ES-I3 (cell line): ENCODE data around the gene CLEC2D.

Experiments used
- H3K36me3 ChIP-seq: 2 replicates; pipeline ENCODE4 v1.6.1; 2013; ENCODE audit warnings: mild to moderate bottlenecking, low read length, control low read depth, moderate library complexity; ENCODE audit not compliant: insufficient read depth
- H3K4me1 ChIP-seq: 2 replicates; pipeline ENCODE4 v1.6.1; 2013; ENCODE audit warnings: mild to moderate bottlenecking, control low read depth, low read length; ENCODE audit not compliant: insufficient read depth
- H3K9ac ChIP-seq: 2 replicates; pipeline ENCODE4 v1.6.1; 2013; ENCODE audit warnings: low read depth, mild to moderate bottlenecking, low read length, moderate library complexity
- H3K9me3 ChIP-seq: 2 replicates; pipeline ENCODE4 v1.6.1; 2013; ENCODE audit warnings: mild to moderate bottlenecking, low read length, moderate library complexity; ENCODE audit not compliant: control insufficient read depth, insufficient read depth

CLEC2D gene

DNA sequence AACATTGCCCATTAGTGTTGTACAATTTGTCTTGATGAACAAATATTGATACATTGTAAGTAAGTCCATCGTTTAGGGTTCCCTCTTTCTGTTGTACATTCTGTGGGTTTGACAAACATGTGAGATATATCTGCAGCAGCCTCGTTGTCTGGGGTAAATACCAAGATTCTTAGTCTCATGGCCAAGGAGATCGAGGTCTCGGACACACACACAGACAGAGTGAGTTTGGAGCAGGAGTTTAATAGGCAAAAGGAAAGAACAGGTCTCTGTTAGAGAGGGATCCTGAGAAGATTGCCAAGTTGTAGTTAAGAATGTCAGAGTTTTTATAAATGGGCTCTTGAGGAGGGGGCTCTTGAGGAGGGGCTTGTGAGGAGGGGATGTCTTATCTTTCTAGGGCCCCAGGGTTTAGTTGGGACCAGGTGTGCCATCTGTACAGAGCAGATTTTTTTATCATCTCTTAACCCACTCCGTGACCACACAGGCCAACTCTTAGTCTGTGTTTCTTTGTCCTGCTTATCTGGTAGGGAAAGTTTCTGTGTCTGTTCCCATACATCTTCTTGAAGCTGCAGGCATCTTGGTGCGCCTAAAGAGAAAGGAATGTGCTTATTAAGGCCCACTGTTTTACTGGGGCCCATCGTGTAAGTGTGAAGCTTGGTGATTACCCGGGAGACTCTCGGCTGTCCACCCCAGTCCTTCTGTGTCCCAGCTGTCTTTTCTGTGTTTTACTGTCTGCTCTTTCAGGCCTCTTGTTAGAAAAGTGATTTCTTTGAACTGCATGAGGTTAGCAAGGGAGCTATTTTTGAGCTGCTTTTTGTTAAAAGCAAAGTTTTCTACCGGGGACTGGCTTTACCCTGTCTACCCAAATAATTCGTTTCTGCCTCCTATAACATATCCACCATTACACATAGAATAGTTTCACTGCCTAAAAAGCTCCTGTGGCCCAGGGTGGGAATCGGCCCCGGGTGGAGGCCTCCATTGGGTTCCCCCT, 22.4 kb upstream of the CLEC2D start:
- peaks cover 13% of the 10 kb centered on the region for H3K4me1 ChIP-seq
- no peaks in the 10 kb centered on the region; the same call in 1 of the 2 replicates for H3K9me3 ChIP-seq
- H3K9ac ChIP-seq, result peak overlapping the region; percentile 82
- no peaks in the 10 kb centered on the region for H3K36me3 ChIP-seq

DNA sequence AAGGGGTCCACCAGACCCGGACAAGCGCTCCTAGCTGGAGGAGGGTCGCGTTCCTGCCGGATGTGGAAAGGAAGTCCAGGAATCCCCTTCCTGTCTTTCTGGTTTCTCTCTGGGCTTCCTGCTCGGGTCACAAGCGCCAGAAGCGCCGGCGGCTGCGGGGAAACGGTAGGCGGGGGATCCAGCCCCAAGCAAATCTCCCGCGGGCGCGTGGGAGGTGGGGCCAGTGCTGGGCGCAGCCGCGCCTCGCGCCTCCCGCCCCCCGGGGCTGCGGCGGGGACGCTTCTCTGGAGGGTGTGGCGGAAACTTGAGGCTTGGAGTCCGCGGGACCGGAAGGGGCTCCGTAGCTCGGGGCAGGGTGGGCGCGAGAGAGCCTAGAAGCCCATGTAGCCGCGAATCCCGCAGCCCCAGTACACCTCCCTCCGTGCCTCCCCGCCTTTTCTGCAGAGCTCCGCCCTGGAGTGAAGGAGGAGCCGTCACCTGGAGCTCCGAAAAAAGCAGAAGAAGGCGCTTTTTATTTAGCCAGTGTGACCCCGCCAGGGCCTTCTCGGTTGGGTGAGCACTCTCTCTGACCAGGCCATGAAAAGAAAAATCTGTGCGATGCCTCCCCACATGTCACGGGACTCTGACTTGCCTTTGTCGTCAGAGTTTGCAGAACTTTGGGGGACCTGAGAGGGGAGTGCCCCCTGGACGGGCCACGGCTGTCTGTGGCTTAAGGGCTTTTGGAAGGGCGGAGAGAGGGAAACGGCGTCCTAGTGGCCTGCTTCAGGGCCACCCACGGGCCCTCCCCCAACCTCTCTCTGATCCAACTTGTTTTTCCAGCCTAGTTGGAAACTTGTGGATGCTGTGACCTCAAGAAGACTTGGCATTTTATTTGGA, 21.4 kb upstream of the CLEC2D start:
- Histone ChIP-seq H3K36me3 (no peaks in the 10 kb centered on the region), H3K9ac (peak overlapping the region; percentile 82), H3K9me3 (no peaks in the 10 kb centered on the region), H3K4me1 (peaks cover 13% of the 10 kb centered on the region)

DNA sequence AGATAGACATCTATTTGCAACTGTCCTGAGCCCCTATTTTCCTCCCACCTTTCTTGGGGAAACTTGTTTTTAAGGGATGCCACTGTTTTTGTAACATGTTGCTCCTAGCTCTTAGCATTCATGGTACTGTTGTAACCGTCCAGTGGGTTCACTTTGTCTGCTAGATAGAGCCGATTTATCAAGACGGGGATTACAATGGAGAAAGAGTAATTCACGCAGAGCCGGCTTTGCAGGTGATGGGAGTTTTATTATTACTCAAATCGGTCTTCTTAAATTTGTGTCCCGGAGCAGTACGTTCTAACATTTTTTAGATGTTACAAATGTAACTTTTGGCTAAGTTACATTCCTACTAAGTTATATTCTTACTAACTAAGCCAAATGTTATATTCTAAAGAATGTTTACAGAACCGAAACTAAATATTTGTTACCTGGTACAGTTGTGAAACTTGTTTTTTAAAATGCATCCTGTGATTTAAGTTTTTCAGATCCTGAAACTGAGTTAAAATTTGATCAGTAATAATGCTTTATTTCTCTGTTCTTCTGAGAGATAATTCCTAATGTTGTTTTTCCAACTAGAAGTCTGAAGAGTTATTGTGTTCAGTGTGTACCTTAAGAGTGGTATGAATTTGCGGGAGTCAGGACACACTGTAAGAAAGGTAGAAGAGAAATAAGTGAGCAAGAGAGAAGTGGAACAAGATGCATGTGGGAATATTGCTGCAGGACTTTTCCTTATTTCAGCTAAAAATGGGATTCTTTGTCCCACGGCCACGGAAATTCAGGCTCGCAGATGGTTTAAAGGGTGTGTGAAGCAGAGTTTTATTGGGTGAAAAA, 20.6 kb upstream of the CLEC2D start:
- Histone ChIP-seq H3K9me3 (no peaks in the 10 kb centered on the region), H3K9ac (peak overlapping the region; percentile 82), H3K4me1 (peaks cover 13% of the 10 kb centered on the region), H3K36me3 (peaks cover 1% of the 10 kb centered on the region; the same call in 1 of the 2 replicates)

DNA sequence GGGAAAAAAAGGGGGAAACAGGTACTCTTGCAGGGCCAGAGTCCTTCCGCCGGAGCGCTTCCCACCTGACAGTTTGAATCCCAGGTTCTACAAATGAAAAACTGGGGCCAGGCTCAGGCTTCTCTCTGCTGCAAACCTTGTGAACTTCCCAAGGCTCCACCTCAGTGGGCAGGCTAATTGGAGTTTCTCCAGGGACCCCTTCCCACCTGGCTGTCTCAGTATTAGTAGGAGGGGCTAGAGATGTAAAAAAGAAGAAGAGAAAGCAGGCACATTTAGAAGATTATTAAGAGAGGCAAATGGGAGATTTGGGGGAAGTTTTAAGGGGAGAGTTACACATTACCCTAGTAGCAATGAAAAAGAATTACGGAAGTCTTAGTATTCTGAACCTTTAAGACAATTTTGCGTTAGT, 20.0 kb upstream of the CLEC2D start:
- H3K4me1 ChIP-seq, result peaks cover 13% of the 10 kb centered on the region
- H3K9ac ChIP-seq, result peak overlapping the region; percentile 82
- no peaks in the 10 kb centered on the region for H3K9me3 ChIP-seq
- peaks cover 7% of the 10 kb centered on the region; the same call in 1 of the 2 replicates for H3K36me3 ChIP-seq

DNA sequence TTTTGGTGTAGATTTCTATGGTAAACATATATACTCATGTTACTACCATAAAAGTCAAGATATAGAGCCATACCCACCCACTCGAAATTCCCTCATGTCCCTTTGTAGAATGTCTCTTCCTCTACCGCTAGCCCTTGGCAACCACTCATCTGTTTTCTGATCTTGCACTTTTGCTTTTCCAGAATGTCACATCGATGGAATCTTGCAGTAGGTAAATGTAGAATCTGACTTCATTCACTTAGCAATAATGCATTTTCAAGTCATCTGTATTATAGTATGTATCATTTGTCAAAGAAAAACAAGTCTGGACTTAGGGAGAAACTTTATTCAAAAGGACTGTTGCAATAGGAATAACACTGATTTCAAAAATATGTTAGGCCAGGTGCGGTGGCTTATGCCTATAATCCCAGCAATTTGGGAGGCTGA, 19.3 kb upstream of the CLEC2D start:
- Histone ChIP-seq H3K4me1 (peaks cover 13% of the 10 kb centered on the region), H3K9me3 (no peaks in the 10 kb centered on the region), H3K9ac (0 out of 2 replicates have a peak overlapping the region, but pooled peaks have one; percentile 0), H3K36me3 (peaks cover 8% of the 10 kb centered on the region; the same call in 1 of the 2 replicates)

DNA sequence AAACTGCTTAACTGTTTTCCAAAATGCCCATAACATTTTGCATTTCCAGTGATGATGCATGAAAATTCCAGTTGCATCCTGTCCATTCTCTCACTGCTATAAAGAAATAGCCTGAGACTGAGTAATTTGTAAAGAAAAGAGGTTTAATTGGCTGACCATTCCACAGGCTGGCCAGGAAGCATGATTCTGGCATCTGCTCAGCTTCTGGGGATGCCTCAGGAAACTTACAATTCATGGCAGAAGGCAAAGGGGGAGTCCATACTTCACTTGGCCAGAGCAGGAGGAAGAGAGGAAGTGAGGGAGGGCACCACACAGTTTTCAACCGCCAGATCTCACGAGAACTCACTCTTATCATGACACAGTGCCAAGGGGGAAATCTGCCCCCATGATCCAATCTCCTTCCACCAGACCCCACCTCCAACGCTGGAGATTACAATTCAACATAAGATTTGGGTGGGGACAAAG, 18.2 kb upstream of the CLEC2D start:
- H3K4me1 ChIP-seq, result peaks cover 13% of the 10 kb centered on the region
- H3K9me3 ChIP-seq, result no peaks in the 10 kb centered on the region
- peaks cover 11% of the 10 kb centered on the region; the same call in 1 of the 2 replicates for H3K36me3 ChIP-seq
- no peak overlapping the region for H3K9ac ChIP-seq

DNA sequence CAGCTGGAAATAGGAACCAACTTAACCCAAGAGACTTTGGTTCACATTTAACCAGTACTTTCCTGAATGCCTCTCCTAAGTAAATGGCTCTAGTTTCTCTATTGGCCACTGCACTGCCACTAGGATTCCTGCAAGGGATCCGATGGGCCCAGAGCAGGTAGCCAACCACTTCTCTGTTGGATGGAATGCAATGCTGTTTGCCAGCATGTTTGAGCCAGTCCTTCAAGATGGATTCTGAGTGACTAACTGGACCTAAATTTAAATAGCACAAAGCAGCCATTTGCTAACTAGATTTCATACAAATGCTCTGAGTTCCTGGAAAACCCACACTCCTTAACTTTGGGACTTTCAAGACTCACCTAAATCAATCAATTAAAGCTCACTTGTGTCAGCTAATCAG, 9.5 kb upstream of the CLEC2D start:
- Histone ChIP-seq H3K36me3 (peaks cover 26% of the 10 kb centered on the region; the same call in 1 of the 2 replicates), H3K9ac (no peak overlapping the region), H3K9me3 (no peaks in the 10 kb centered on the region), H3K4me1 (no peaks in the 10 kb centered on the region)

DNA sequence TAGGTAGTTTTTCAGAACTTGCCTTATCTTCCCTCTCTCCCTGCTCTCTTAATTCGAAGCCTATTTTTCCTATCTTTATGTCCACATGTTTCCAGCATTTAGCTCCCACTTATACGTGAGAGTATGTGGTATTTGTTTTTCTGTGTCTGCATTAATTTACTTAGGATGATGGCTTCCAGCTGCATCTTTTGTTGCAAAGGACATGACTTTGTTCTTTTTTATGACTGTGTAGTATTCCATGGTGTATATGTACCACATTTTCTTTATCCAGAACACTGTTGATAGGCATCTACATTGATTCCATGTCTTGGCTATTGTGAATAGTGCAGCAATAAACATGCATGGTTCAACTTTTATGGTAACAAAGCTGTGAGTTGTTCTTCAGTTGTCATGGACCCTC, 7.8 kb upstream of the CLEC2D start:
- Histone ChIP-seq H3K9me3 (no peaks in the 10 kb centered on the region), H3K9ac (no peak overlapping the region), H3K36me3 (peaks cover 24% of the 10 kb centered on the region; the same call in 1 of the 2 replicates), H3K4me1 (no peaks in the 10 kb centered on the region)

DNA sequence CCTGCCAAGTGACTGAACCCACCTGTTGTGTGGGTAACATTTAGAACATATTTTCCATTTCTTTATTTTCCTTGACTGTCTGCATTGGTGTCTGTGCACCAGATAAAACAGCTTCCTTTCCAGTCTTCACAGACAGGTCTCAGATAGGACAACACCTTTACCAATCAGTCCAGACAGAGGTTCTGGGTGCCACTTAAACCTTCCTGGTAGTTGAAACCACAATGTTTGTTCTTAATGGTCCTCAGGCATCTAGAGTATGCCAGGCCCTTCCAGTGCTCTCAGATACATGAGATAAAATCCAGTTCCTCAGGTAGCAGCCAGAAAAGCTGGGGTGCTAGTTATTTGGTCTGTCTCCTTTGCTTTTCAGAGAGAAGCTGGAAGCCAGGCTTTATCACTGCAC, 7.0 kb upstream of the CLEC2D start:
- Histone ChIP-seq H3K9ac (no peak overlapping the region), H3K4me1 (no peaks in the 10 kb centered on the region), H3K36me3 (peaks cover 24% of the 10 kb centered on the region; the same call in 1 of the 2 replicates), H3K9me3 (no peaks in the 10 kb centered on the region)

DNA sequence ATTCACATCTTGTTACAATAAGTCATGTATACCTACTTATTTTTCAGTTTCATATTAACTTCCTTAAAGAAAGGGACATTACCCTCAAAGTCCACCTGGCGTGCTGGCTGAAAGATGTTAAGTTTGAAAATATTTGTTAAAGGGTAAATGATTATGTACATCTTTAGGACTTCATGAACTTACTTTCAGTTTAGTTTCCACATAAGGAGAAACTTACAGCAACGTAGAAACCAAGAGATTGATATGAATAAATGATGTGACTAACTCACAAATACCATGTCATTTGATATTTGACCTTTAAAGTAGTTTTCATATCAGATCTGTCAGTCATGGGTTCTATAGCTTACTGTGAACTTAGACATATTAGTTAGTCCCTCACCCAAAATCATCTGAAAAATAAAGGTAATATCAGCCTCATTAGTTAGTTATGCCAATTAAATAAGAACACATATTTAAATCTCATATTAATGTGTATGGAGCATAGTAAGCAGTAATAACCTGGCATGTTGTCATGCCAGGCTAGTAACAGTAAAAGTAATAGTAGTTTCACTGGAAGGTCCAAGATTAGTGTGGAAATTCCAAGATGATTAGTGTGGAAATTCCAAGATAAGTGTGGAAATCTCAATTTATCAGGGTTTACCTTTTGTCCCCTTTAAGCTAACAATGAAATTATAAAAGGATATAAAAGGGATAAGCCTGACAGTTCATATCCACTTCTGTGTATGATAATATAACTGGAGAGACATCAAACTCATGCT, 1.9 kb upstream of the CLEC2D start:
- no peaks in the 10 kb centered on the region for H3K4me1 ChIP-seq
- peaks cover 8% of the 10 kb centered on the region; the same call in 1 of the 2 replicates for H3K36me3 ChIP-seq
- no peak overlapping the region for H3K9ac ChIP-seq
- H3K9me3 ChIP-seq, result no peaks in the 10 kb centered on the region

DNA sequence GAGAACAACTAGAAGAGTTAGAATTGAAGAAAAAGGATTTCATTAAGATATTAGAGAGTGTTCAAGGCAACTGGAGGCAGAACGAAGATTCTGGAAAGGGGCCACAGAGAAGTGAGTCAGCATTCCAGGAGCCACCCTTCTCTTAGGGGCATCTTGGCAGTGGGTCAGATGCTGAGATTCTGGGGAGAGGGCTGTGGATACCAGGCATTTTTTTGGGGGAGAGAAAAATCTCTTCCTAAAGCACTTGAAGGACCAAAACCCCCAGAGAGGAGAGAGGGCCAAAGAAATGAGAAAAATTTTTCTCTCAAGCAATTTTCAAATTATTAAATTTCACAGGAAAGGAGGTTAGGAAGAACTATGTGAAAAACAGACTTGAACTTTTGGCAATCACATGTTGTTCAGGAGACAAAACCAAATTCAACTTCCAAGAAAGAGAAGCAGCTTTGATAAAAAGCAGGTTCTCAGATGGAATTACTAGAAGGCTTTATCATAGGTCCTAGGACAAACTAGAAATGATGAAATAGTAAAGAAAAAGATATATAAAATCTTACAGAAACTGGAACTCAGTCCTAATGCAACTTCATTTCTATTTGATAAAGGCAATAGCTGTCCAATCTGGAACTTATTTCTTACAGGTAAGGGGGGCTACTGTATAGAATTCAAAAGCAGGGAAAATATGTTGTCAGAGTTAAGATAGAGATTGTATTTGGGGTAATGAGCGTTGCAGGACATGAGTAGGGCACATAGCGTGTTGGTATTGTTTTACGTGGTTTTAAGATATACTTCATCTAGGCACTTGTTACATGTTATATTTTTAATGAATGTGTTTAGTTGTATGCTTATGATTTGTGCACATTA, 1.1 kb upstream of the CLEC2D start:
- H3K36me3 ChIP-seq, result peaks cover 3% of the 10 kb centered on the region; the same call in 1 of the 2 replicates
- no peak overlapping the region for H3K9ac ChIP-seq
- H3K9me3 ChIP-seq, result no peaks in the 10 kb centered on the region
- H3K4me1 ChIP-seq, result peaks cover 5% of the 10 kb centered on the region

DNA sequence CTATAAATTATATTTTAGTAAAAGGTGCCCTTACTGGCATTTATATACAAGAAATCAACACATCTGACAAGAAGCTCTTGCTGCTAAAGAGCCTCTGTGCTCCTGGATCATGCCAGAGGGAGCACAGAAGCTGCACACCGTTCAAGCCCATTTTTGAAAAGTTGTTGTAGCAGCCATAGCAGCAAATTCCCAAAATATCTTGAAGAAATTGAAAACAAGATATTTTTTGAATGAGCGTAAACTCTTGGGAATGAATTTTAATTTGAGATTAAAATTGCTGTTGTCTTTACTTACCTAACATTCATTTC, 540 bp upstream of the CLEC2D start:
- H3K4me1 ChIP-seq, result peaks cover 11% of the 10 kb centered on the region
- peaks cover 3% of the 10 kb centered on the region; the same call in 1 of the 2 replicates for H3K36me3 ChIP-seq
- H3K9ac ChIP-seq, result no peak overlapping the region
- H3K9me3 ChIP-seq, result no peaks in the 10 kb centered on the region
